HepG2 (cell line): Measurements from ENCODE around the gene P2RY2. TPM values are rescaled to one million over a fixed set of nuclear protein-coding genes. Genes with fewer than 3 reads are reported as not detected.
A peak's percentile ranks its signal among the peaks of the same experiment; 100 is the strongest.

Experiments used
- ATF3 ChIP-seq: sonication (generic); formaldehyde crosslinking; IDR thresholded peaks from 2 replicates; pipeline ENCODE4 v1.4.0; 2020; ENCODE audit warnings: missing genetic modification reagents
- BORCS8-MEF2B ChIP-seq: sonication (generic); formaldehyde crosslinking; IDR thresholded peaks from 2 replicates; pipeline ENCODE4 v1.8.0; 2022; ENCODE audit warnings: mild to moderate bottlenecking, missing genetic modification reagents
- FOXA1 ChIP-seq, 2 experiments: fragments of 450-650 bp in 1 of 2; sonication (generic) in 1 of 2; formaldehyde crosslinking in 1 of 2; IDR thresholded peaks; 2 replicates each; pipeline versions ENCODE4 v1.4.0 to v1.6.1; 2016 to 2020; ENCODE audit warnings: missing genetic modification reagents in 1 of 2
- FOXO1 ChIP-seq: sonication (generic); formaldehyde crosslinking; IDR thresholded peaks from 2 replicates; pipeline ENCODE4 v1.4.0; 2020; ENCODE audit warnings: missing genetic modification reagents
- GFI1 ChIP-seq: sonication (generic); formaldehyde crosslinking; IDR thresholded peaks from 2 replicates; pipeline ENCODE4 v1.5.0; 2020; ENCODE audit warnings: missing genetic modification reagents, mild to moderate bottlenecking, borderline replicate concordance
- HCFC1 ChIP-seq: fragments of 150-350 bp; IDR thresholded peaks from 2 replicates; pipeline ENCODE4 v1.6.1; 2014; ENCODE audit warnings: low read depth, low read length
- KDM3A ChIP-seq: IDR thresholded peaks from 2 replicates; pipeline ENCODE4 v1.6.1; 2018; ENCODE audit warnings: low read depth, missing compliant biosample characterization
- KLF12 ChIP-seq: sonication (generic); formaldehyde crosslinking; IDR thresholded peaks from 2 replicates; pipeline ENCODE4 v1.4.0; 2020; ENCODE audit warnings: missing genetic modification reagents, borderline replicate concordance
- MAFK ChIP-seq, 2 experiments: IDR thresholded peaks in 1 of 2; conservative IDR thresholded peaks in 1 of 2; 2 replicates each; pipeline ENCODE4 v1.6.1; 2011; ENCODE audit warnings: improper control_type of control experiment in 2 of 2, low read length in 2 of 2
- MED1 ChIP-seq: sonication (generic); formaldehyde crosslinking; IDR thresholded peaks from 2 replicates; pipeline ENCODE4 v1.4.0; 2020; ENCODE audit warnings: missing genetic modification reagents
- MLX ChIP-seq: IDR thresholded peaks from 2 replicates; pipeline ENCODE4 v1.6.1; 2016
- RCOR2 ChIP-seq: IDR thresholded peaks from 2 replicates; pipeline ENCODE4 v1.6.1; 2016; ENCODE audit warnings: missing biosample characterization, missing genetic modification reagents
- RNF2 ChIP-seq: fragments of 450-650 bp; conservative IDR thresholded peaks from 2 replicates; pipeline ENCODE4 v1.6.1; 2016; ENCODE audit warnings: low read depth
- ZNF674 ChIP-seq: sonication (generic); formaldehyde crosslinking; IDR thresholded peaks from 2 replicates; pipeline ENCODE4 v1.5.0; 2020; ENCODE audit warnings: low read depth, mild to moderate bottlenecking, missing genetic modification reagents
- ZNF687 ChIP-seq: sonication (generic); formaldehyde crosslinking; IDR thresholded peaks from 2 replicates; pipeline ENCODE4 v1.5.1; 2020; ENCODE audit warnings: mild to moderate bottlenecking, missing genetic modification reagents, moderate library complexity
- ZNF720 ChIP-seq: sonication (generic); formaldehyde crosslinking; IDR thresholded peaks from 2 replicates; pipeline ENCODE4 v1.4.0; 2020; ENCODE audit warnings: missing genetic modification reagents
- ZNF776 ChIP-seq: sonication (generic); formaldehyde crosslinking; IDR thresholded peaks from 2 replicates; pipeline ENCODE4 v1.4.0; 2020; ENCODE audit warnings: mild to moderate bottlenecking, missing genetic modification reagents
- ZSCAN20 ChIP-seq: sonication (generic); formaldehyde crosslinking; IDR thresholded peaks from 2 replicates; pipeline ENCODE4 v1.4.0; 2020; ENCODE audit warnings: missing genetic modification reagents, mild to moderate bottlenecking, borderline replicate concordance
- polyA plus RNA-seq, 8 experiments: library from polyadenylated mRNA; depleted of rRNA in 3 of 8; stranded (reverse) in 7 of 8; unstranded in 1 of 8; fragments of >200 nt; fragmentation: Illumina TruSeq in 4 of 8; extraction: Trizol in 4 of 8; gene quantifications; 2 replicates each; pipeline versions ENCODE4 v1.2.1 to v1.2.3, GENCODE V29; 2011 to 2016; ENCODE audit warnings: low read depth in 4 of 8, missing spikeins in 1 of 8, mixed read lengths in 1 of 8; ENCODE audit not compliant: insufficient read depth in 1 of 8
- total RNA-seq, 5 experiments: library from RNA; depleted of rRNA; stranded (reverse); fragments of >200 nt; fragmentation: Illumina TruSeq; extraction: Trizol; gene quantifications; 2 replicates each; pipeline ENCODE4 v1.2.3, GENCODE V29; 2016; ENCODE audit warnings: low read depth in 1 of 5
- TF ChIP-seq, protein P1 (sequence below): sonication (generic); formaldehyde crosslinking; IDR thresholded peaks from 2 replicates; pipeline ENCODE4 v1.8.0; 2022; ENCODE audit warnings: missing genetic modification reagents, low read depth, mild to moderate bottlenecking, borderline replicate concordance
- TF ChIP-seq, protein P2 (sequence below): IDR thresholded peaks from 2 replicates; pipeline ENCODE4 v1.6.1; 2016; ENCODE audit warnings: missing compliant biosample characterization, missing genetic modification reagents, borderline replicate concordance

Gene P2RY2
- total and polyA plus RNA-seq, 2 of the 13 experiments (the other 11 are each of a cell fraction or from before 2014, with no cell fraction given), result 0.95 to 3.1 TPM

GRCh38 chr11:73271936-73272679, 54.0 kb downstream of the P2RY2 start, which contains the start of gene P2RY6 (continued):
- TF ChIP-seq, protein P1, sequence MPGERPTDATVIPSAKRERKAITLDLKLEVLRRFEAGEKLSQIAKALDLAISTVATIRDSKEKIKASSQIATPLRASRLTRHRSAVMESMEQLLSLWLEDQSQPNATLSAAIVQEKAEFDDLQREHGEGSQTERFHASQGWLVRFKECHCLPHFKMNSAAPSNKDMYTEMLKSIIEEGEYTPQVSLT, result no peak
- TF ChIP-seq RCOR2 (CRISPR knock-in tag) (0 out of 2 replicates have a peak, but pooled peaks have one; percentile 27), RNF2 (no peak), MAFK (conservative IDR thresholded peaks at IDR 0.05 in 1 of 2, IDR thresholded peaks at IDR 0.05 in 1 of 2; ENCODE audit: low read length in 2 of 2) (peak; percentile 80 to 90), BORCS8-MEF2B (CRISPR knock-in tag) (no peak), ZNF720 (no peak), FOXO1 (CRISPR knock-in tag) (no peak), ZNF674 (CRISPR knock-in tag) (no peak), GFI1 (CRISPR knock-in tag) (no peak), ATF3 (peak; percentile 74; the same call in 1 of the 2 replicates), KLF12 (CRISPR knock-in tag) (no peak), MED1 (CRISPR knock-in tag) (no peak), KDM3A (CRISPR knock-in tag) (no peak), FOXA1 (IDR thresholded peaks at IDR 0.05) (peak; percentile 49; the same call in 1 of the 2 replicates), FOXA1 (CRISPR knock-in tag; IDR thresholded peaks at IDR 0.05) (peak; percentile 91), ZSCAN20 (no peak), ZNF687 (CRISPR knock-in tag) (peak; percentile 19; the same call in 1 of the 2 replicates), MLX (no peak), ZNF776 (CRISPR knock-in tag) (no peak), HCFC1 (no peak)
- TF ChIP-seq, protein P2, sequence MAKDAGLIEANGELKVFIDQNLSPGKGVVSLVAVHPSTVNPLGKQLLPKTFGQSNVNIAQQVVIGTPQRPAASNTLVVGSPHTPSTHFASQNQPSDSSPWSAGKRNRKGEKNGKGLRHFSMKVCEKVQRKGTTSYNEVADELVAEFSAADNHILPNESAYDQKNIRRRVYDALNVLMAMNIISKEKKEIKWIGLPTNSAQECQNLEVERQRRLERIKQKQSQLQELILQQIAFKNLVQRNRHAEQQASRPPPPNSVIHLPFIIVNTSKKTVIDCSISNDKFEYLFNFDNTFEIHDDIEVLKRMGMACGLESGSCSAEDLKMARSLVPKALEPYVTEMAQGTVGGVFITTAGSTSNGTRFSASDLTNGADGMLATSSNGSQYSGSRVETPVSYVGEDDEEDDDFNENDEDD (CRISPR knock-in tag), result no peak
